Glutamatergic neuron (in vitro differentiated cells): ENCODE results near the gene AGPS. TPM values are rescaled to one million over a fixed set of nuclear protein-coding genes. Genes with fewer than 3 reads are reported as not detected.
"Not testable (repeated sequence)": the region's sequence is repeated elsewhere in the genome, so short reads cannot be mapped to it uniquely, and the experiment has no call there.

Experiments used
- DNase-seq: peaks from one replicate; pipeline ENCODE4 v3.0.0; 2022
- H3K27ac Mint-ChIP-seq: one replicate; pipeline ENCODE4 v1.8.0; 2020; ENCODE audit warnings: mild to moderate bottlenecking, mixed read lengths, inconsistent platforms; ENCODE audit not compliant: unreplicated experiment
- H3K27me3 Mint-ChIP-seq: one replicate; pipeline ENCODE4 v1.8.0; 2020; ENCODE audit warnings: mild to moderate bottlenecking, moderate library complexity, mixed read lengths, inconsistent platforms; ENCODE audit not compliant: unreplicated experiment
- H3K36me3 Mint-ChIP-seq: one replicate; pipeline ENCODE4 v1.8.0; 2020; ENCODE audit warnings: mild to moderate bottlenecking, mixed read lengths, inconsistent platforms; ENCODE audit not compliant: unreplicated experiment
- H3K4me1 Mint-ChIP-seq: one replicate; pipeline ENCODE4 v1.8.0; 2020; ENCODE audit warnings: mild to moderate bottlenecking, low read depth, mixed read lengths, inconsistent platforms; ENCODE audit not compliant: unreplicated experiment
- H3K4me3 Mint-ChIP-seq: one replicate; pipeline ENCODE4 v1.8.0; 2020; ENCODE audit warnings: mild to moderate bottlenecking, mixed read lengths, inconsistent platforms; ENCODE audit not compliant: unreplicated experiment
- H3K9me3 Mint-ChIP-seq: one replicate; pipeline ENCODE4 v1.8.0; 2020; ENCODE audit warnings: mild to moderate bottlenecking, moderate library complexity, mixed read lengths, inconsistent platforms; ENCODE audit not compliant: unreplicated experiment
- total RNA-seq: library from RNA; stranded (reverse); fragmentation: NEBNext Ultra II Directional; extraction: Animal tissue kit (Norgen Biotek cat#: 25700); gene quantifications from one replicate; pipeline ENCODE4 v1.2.1, GENCODE V29; 2021; ENCODE audit not compliant: unreplicated experiment
- TF ChIP-seq, protein P1 (sequence below): fragments of 200-600 bp; sonication (generic); IDR thresholded peaks from one replicate; pipeline ENCODE4 v1.5.0; 2021; ENCODE audit not compliant: partially characterized antibody, unreplicated experiment

Gene AGPS
- total RNA-seq, 1 donor from 2014 or later, result 50.8 TPM

GRCh38 chr2:177550264-177551200 lies 158.0 kb downstream of the AGPS start:
- peaks cover 2% of the 10 kb centered on the region for H3K4me1 Mint-ChIP-seq
- TF ChIP-seq, protein P1, sequence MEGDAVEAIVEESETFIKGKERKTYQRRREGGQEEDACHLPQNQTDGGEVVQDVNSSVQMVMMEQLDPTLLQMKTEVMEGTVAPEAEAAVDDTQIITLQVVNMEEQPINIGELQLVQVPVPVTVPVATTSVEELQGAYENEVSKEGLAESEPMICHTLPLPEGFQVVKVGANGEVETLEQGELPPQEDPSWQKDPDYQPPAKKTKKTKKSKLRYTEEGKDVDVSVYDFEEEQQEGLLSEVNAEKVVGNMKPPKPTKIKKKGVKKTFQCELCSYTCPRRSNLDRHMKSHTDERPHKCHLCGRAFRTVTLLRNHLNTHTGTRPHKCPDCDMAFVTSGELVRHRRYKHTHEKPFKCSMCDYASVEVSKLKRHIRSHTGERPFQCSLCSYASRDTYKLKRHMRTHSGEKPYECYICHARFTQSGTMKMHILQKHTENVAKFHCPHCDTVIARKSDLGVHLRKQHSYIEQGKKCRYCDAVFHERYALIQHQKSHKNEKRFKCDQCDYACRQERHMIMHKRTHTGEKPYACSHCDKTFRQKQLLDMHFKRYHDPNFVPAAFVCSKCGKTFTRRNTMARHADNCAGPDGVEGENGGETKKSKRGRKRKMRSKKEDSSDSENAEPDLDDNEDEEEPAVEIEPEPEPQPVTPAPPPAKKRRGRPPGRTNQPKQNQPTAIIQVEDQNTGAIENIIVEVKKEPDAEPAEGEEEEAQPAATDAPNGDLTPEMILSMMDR, result no peak
- no peak overlapping the region for H3K27ac Mint-ChIP-seq
- no peak for DNase-seq
- H3K36me3 Mint-ChIP-seq, result peaks cover 11% of the 10 kb centered on the region
- H3K4me3 Mint-ChIP-seq, result no peak overlapping the region
- peaks cover 9% of the 10 kb centered on the region for H3K9me3 Mint-ChIP-seq
- peaks cover 6% of the 10 kb centered on the region for H3K27me3 Mint-ChIP-seq

- H3K36me3 Mint-ChIP-seq, H3K4me1 Mint-ChIP-seq, H3K4me3 Mint-ChIP-seq, H3K27me3 Mint-ChIP-seq, DNase-seq, H3K9me3 Mint-ChIP-seq, H3K27ac Mint-ChIP-seq: not testable (repeated sequence)
These were observed 158.8 kb downstream of the AGPS start for GRCh38 chr2:177551360-177551759.

DNA sequence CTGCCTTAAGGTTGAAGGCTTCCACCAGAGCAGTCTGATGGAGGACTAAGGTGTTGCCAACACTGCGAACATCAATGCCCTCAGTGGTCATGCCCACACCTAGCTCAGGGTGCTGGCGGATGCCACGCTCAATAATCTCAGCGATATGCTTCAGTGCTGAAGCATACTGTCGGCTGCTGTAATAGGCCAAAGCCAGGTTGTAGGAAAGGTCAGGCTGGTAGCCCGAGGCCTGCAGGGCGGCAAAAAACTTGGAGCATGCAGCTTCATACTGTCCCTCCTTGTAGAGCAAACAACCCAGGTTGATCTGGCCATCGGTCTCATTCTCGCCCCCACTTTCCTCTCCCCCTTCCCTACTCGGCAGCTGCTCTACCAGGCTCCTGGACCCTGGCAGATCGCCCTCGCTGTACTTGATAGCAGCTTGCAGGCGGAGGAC lies 159.4 kb downstream of the AGPS start:
- peaks cover 5% of the 10 kb centered on the region for H3K9me3 Mint-ChIP-seq
- H3K27me3 Mint-ChIP-seq, result peaks cover 4% of the 10 kb centered on the region
- peak overlapping the region; percentile 97 for H3K4me3 Mint-ChIP-seq
- peak overlapping the region; percentile 98 for H3K27ac Mint-ChIP-seq
- TF ChIP-seq, protein P1, result no peak
- DNase-seq, result peak; percentile 43
- H3K4me1 Mint-ChIP-seq, result peaks cover 5% of the 10 kb centered on the region
- H3K36me3 Mint-ChIP-seq, result no peaks in the 10 kb centered on the region

DNA sequence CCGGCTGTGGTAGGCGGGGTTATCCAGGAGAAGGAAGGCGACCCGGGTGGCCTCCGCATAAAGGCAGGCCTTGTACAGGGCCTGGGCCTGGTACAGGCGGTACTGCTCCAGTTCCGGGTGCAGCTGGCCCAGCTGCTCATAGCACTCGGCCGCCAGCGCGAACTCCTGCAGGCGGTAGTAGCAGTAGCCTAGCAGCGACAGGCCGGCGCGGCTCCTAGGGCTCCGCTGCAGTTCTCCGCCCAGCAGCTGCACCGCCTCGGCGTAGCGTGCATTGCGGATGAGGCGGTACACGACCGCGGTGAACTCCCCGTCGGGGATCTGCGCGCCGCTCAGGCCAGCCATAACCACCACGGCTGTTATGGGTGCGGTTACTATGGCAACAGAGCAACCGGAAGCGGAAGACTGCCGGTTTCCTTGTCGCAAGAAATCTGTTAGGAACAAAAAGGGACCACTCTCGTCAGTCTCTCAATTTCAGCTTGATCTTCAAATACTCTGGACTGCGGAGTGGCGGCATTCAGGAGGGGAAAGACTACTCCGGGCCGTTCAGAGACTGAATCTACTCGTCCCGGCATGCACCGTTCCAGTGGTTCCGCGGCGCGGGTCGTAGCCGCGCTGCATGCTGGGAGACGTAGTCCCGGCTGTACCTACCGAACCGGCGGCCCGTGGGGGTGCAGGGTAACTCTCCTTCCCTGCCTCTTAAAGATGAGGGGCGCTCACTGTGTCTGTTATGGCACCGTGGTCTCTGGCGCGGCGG lies 160.0 kb downstream of the AGPS start:
- Mint-ChIP-seq H3K4me1 (peaks cover 5% of the 10 kb centered on the region), H3K9me3 (peaks cover 5% of the 10 kb centered on the region), H3K27me3 (peaks cover 4% of the 10 kb centered on the region), H3K27ac (peak overlapping the region; percentile 98), H3K4me3 (peak overlapping the region; percentile 97), H3K36me3 (peaks cover 6% of the 10 kb centered on the region)
- TF ChIP-seq, protein P1, result no peak
- peak; percentile 84 for DNase-seq

DNA sequence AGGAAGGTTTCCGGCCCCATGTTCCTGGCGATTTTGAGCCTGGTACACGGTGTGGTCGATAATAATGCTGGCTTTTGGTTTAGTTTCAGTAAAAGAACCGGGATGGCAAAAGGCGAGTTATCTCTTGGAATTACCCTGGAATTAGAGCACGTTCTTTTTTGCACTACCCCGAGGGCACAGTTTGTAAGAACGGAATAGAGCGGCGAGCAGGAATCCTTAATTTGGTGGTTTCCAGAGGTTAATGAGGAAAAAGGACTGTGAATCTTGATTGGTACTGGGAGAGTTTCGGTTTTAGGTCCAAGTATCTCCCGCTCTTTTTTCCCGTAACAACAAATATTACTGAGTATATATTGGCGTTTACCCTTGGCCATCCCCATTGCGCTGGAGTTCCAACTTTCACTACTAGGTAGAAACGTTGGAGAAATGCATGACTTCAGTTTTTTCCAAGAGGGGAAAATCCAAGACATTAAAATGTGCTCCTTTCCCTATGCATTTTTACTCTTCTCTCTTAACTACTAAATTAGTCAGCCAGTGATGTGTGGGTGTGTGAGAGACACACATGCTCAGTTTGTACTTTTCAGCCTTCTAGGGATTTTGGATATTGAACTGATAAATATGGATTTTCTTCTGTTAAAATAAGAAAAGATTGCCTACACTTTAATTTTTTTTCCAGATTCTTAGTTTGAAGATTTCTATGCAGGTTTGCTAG lies 160.8 kb downstream of the AGPS start:
- Mint-ChIP-seq H3K4me1 (peaks cover 4% of the 10 kb centered on the region), H3K27me3 (peaks cover 4% of the 10 kb centered on the region), H3K9me3 (peaks cover 5% of the 10 kb centered on the region), H3K27ac (peak overlapping the region; percentile 98), H3K4me3 (peak overlapping the region; percentile 97), H3K36me3 (peaks cover 11% of the 10 kb centered on the region)
- no peak for DNase-seq
- TF ChIP-seq, protein P1, result no peak
